Common myeloid progenitor, CD34-positive (primary cell): ENCODE data around the gene LILRA2.

Experiments
- CTCF ChIA-PET: fragments of 350-600 bp; sonication (Branson Sonifier 250); formaldehyde crosslinking; loops from one replicate; lab custom pipeline; 2021; ENCODE audit warnings: antibody characterized with exemption; lab: Charles Lee
- POLR2A ChIA-PET: fragments of 350-600 bp; sonication (Branson Sonifier 250); formaldehyde crosslinking; loops from one replicate; lab custom pipeline; 2021; ENCODE audit warnings: antibody characterized with exemption; lab: Charles Lee
- DNase-seq, 3 donors: peaks; one replicate each; pipeline versions ENCODE4 v3.0.0 to v3.0.0-alpha.2; 2013
- H3K27ac ChIP-seq, 2 experiments: 1 replicate in 1 of 2; 2 replicates in 1 of 2; pipeline ENCODE4 v1.7.0; 2013; ENCODE audit warnings: inconsistent platforms in 2 of 2, low read length in 2 of 2, mild to moderate bottlenecking in 2 of 2, low read depth in 1 of 2, moderate library complexity in 1 of 2; ENCODE audit not compliant: severe bottlenecking in 2 of 2, insufficient read depth in 1 of 2, poor library complexity in 1 of 2
- H3K27me3 ChIP-seq, 5 experiments: replicated peaks in 2 of 5; 1 replicate in 3 of 5; 2 replicates in 2 of 5; pipeline versions ENCODE4 v1.6.1 to v1.7.0; 2013; ENCODE audit warnings: low read length in 4 of 5, mild to moderate bottlenecking in 2 of 5, moderate library complexity in 2 of 5, inconsistent platforms in 1 of 5; ENCODE audit not compliant: insufficient read depth in 5 of 5, control insufficient read depth in 4 of 5
- H3K36me3 ChIP-seq, 4 experiments: 1 replicate in 2 of 4; 2 replicates in 2 of 4; pipeline versions ENCODE4 v1.6.1 to v1.7.0; 2013; ENCODE audit warnings: low read length in 3 of 4, control low read depth in 1 of 4, mild to moderate bottlenecking in 1 of 4; ENCODE audit not compliant: control insufficient read depth in 4 of 4, insufficient read depth in 4 of 4
- H3K4me1 ChIP-seq, 4 experiments: 1 replicate in 3 of 4; 2 replicates in 1 of 4; pipeline versions ENCODE4 v1.6.1 to v1.7.1; 2013; ENCODE audit warnings: low read length in 3 of 4, mild to moderate bottlenecking in 3 of 4, control low read depth in 1 of 4, inconsistent platforms in 1 of 4, moderate library complexity in 1 of 4; ENCODE audit not compliant: control insufficient read depth in 4 of 4, insufficient read depth in 4 of 4; ENCODE audit errors: control extremely low read depth in 1 of 4
- H3K4me3 ChIP-seq, 7 experiments: 1 replicate in 4 of 7; 2 replicates in 3 of 7; pipeline versions ENCODE4 v1.5.1 to v1.7.0; 2013; ENCODE audit warnings: mild to moderate bottlenecking in 7 of 7, low read length in 6 of 7, moderate library complexity in 6 of 7, inconsistent platforms in 2 of 7, low read depth in 2 of 7, control low read depth in 1 of 7; ENCODE audit not compliant: insufficient read depth in 4 of 7, control insufficient read depth in 1 of 7; ENCODE audit errors: extremely low read depth in 1 of 7
- H3K9me3 ChIP-seq, 5 experiments: 1 replicate in 4 of 5; 2 replicates in 1 of 5; pipeline versions ENCODE4 v1.6.1 to v1.7.1; 2013; ENCODE audit warnings: low read length in 4 of 5, mild to moderate bottlenecking in 2 of 5, inconsistent platforms in 1 of 5, low read depth in 1 of 5, moderate library complexity in 1 of 5; ENCODE audit not compliant: control insufficient read depth in 4 of 5, insufficient read depth in 2 of 5; ENCODE audit errors: control extremely low read depth in 1 of 5
- WGBS: methylation state at CpG from one replicate; pipeline ENCODE4 v1.1.5; 2013; ENCODE audit not compliant: insufficient coverage; 5-methylcytosine and 5-hydroxymethylcytosine counted together

Gene LILRA2

GRCh38 chr19:54552913-54553310 is 20.7 kb upstream of the LILRA2 start:
- Histone ChIP-seq H3K27me3 (peaks cover 0 to 2% (median 0%) of the 10 kb centered on the region in 5 experiments), H3K27ac (no peak overlapping the region), H3K4me1 (peaks cover 0 to 6% (median 2%) of the 10 kb centered on the region in 4 experiments), H3K9me3 (no peaks in the 10 kb centered on the region), H3K36me3 (no peaks in the 10 kb centered on the region), H3K4me3 (no peak overlapping the region)
- ChIA-PET POLR2A (no interaction called here), CTCF (no interaction called here)
- 98% methylated on average over 13 of the region's 15 CpGs for WGBS
- no peak for DNase-seq

- Histone ChIP-seq H3K36me3 (no peaks in the 10 kb centered on the region), H3K27ac (no peak overlapping the region), H3K9me3 (no peaks in the 10 kb centered on the region), H3K27me3 (peaks cover 0 to 2% (median 0%) of the 10 kb centered on the region in 5 experiments), H3K4me1 (peaks cover 0 to 6% (median 2%) of the 10 kb centered on the region in 4 experiments), H3K4me3 (no peak overlapping the region)
- ChIA-PET POLR2A (no interaction called here), CTCF (no interaction called here)
- WGBS = 96% methylated on average over 5 of the region's 10 CpGs
- DNase-seq = no peak
These were observed 19.6 kb upstream of the LILRA2 start for GRCh38 chr19:54554006-54554405.

GRCh38 chr19:54554896-54555295 is 18.7 kb upstream of the LILRA2 start:
- Histone ChIP-seq H3K9me3 (no peaks in the 10 kb centered on the region), H3K27ac (no peak overlapping the region), H3K27me3 (peaks cover 0 to 2% (median 0%) of the 10 kb centered on the region in 5 experiments), H3K4me1 (peaks cover 0 to 6% (median 2%) of the 10 kb centered on the region in 4 experiments), H3K4me3 (no peak overlapping the region), H3K36me3 (no peaks in the 10 kb centered on the region)
- 90% methylated on average over 16 of the region's 16 CpGs for WGBS
- no peak for DNase-seq
- ChIA-PET CTCF (no interaction called here), POLR2A (no interaction called here)

- ChIA-PET CTCF (interaction anchor here (0.8 kb wide), 1 partner anchor 9 kb away, joined by 3 read pairs; no protein-coding TSS in a partner anchor), POLR2A (no interaction called here)
- WGBS = 100% methylated on average over 1 of the region's 1 CpG
These were observed 17.4 kb upstream of the LILRA2 start for GRCh38 chr19:54556194-54556593.

GRCh38 chr19:54558339-54558738 is 15.3 kb upstream of the LILRA2 start:
- no peaks in the 10 kb centered on the region for H3K4me1 ChIP-seq
- POLR2A ChIA-PET = no interaction called here
- DNase-seq = peak in 2 of 3 donors; percentile 19 to 23
- no peaks in the 10 kb centered on the region for H3K9me3 ChIP-seq
- no peak overlapping the region for H3K27ac ChIP-seq
- CTCF ChIA-PET = interaction anchor here (0.8 kb wide), 1 partner anchor 17 kb away, joined by 3 read pairs; no protein-coding TSS in a partner anchor
- no peaks in the 10 kb centered on the region for H3K36me3 ChIP-seq
- WGBS = 67% methylated on average over 2 of the region's 3 CpGs
- H3K27me3 ChIP-seq = peaks cover 0 to 5% (median 0%) of the 10 kb centered on the region in 5 experiments
- no peak overlapping the region for H3K4me3 ChIP-seq

More at GRCh38 chr19:54556194-54556593, 17.4 kb upstream of the LILRA2 start:
- DNase-seq = no peak
- Histone ChIP-seq H3K36me3 (no peaks in the 10 kb centered on the region), H3K4me1 (peaks cover 0 to 6% (median 2%) of the 10 kb centered on the region in 4 experiments), H3K27ac (no peak overlapping the region), H3K27me3 (peaks cover 0 to 2% (median 0%) of the 10 kb centered on the region in 5 experiments), H3K9me3 (no peaks in the 10 kb centered on the region), H3K4me3 (no peak overlapping the region)

- Histone ChIP-seq H3K4me1 (no peaks in the 10 kb centered on the region), H3K9me3 (no peaks in the 10 kb centered on the region), H3K36me3 (no peaks in the 10 kb centered on the region), H3K27ac (no peak overlapping the region), H3K27me3 (peaks cover 0 to 2% (median 0%) of the 10 kb centered on the region in 5 experiments), H3K4me3 (no peak overlapping the region)
- ChIA-PET POLR2A (no interaction called here), CTCF (no interaction called here)
- DNase-seq = no peak
- WGBS = 97% methylated on average over 7 of the region's 11 CpGs
These were observed 12.7 kb upstream of the LILRA2 start for GRCh38 chr19:54560881-54561385.

- Histone ChIP-seq H3K27ac (no peak overlapping the region), H3K36me3 (no peaks in the 10 kb centered on the region), H3K4me1 (no peaks in the 10 kb centered on the region), H3K27me3 (peaks cover 0 to 2% (median 0%) of the 10 kb centered on the region in 5 experiments), H3K9me3 (no peaks in the 10 kb centered on the region), H3K4me3 (peak overlapping the region in 1 of 7 experiments; percentile 11)
- 91% methylated on average over 11 of the region's 14 CpGs for WGBS
- ChIA-PET POLR2A (no interaction called here), CTCF (no interaction called here)
- DNase-seq = no peak
These were observed 11.8 kb upstream of the LILRA2 start for GRCh38 chr19:54561840-54562239.
